GM12801 (cell line): Measurements from ENCODE around the gene PEPD.

Experiments
- CTCF ChIP-seq: IDR thresholded peaks from one replicate; pipeline ENCODE4 v1.5.1; 2011; ENCODE audit warnings: control low read depth; ENCODE audit not compliant: insufficient read length; ENCODE audit errors: extremely low read depth

Gene PEPD

GRCh38 chr19:33388231-33388724, 133.3 kb downstream of the PEPD start:
- no peak for TF ChIP-seq CTCF

GRCh38 chr19:33387351-33388230, 134.0 kb downstream of the PEPD start:
- no peak for TF ChIP-seq CTCF

- TF ChIP-seq CTCF, result no peak
Measured at GRCh38 chr19:33386361-33386858, 135.2 kb downstream of the PEPD start.

- no peak for TF ChIP-seq CTCF
Measured at GRCh38 chr19:33385956-33386355, 135.6 kb downstream of the PEPD start.

- TF ChIP-seq CTCF, result no peak
Measured at GRCh38 chr19:33384983-33385382, 136.6 kb downstream of the PEPD start.

GRCh38 chr19:33383720-33384292, 137.8 kb downstream of the PEPD start:
- TF ChIP-seq CTCF, result no peak

- TF ChIP-seq CTCF, result no peak
Measured at GRCh38 chr19:33382982-33383381, 138.6 kb downstream of the PEPD start.
